ENCODE results near the gene SAA2. TPM values are rescaled to one million over a fixed set of nuclear protein-coding genes. Genes with fewer than 3 reads are reported as not detected.

SAA2 gene
- total RNA-seq = not detected in 3 replicates

- no peak within 1 kb of the TSS for H3K27ac Mint-ChIP-seq
- H3K4me3 Mint-ChIP-seq = no peak within 1 kb of the TSS
- H3K4me1 Mint-ChIP-seq = no peaks in the 10 kb centered on the region
- DNase-seq (ENCODE audit: low spot score in 2 of 2, unreplicated experiment in 2 of 2) = no peak
- peaks cover 5% of the 10 kb centered on the region for H3K9me3 Mint-ChIP-seq
- TF ChIP-seq, protein P1, sequence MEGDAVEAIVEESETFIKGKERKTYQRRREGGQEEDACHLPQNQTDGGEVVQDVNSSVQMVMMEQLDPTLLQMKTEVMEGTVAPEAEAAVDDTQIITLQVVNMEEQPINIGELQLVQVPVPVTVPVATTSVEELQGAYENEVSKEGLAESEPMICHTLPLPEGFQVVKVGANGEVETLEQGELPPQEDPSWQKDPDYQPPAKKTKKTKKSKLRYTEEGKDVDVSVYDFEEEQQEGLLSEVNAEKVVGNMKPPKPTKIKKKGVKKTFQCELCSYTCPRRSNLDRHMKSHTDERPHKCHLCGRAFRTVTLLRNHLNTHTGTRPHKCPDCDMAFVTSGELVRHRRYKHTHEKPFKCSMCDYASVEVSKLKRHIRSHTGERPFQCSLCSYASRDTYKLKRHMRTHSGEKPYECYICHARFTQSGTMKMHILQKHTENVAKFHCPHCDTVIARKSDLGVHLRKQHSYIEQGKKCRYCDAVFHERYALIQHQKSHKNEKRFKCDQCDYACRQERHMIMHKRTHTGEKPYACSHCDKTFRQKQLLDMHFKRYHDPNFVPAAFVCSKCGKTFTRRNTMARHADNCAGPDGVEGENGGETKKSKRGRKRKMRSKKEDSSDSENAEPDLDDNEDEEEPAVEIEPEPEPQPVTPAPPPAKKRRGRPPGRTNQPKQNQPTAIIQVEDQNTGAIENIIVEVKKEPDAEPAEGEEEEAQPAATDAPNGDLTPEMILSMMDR (IDR thresholded peaks at IDR 0.05; ENCODE audit: unreplicated experiment) = no peak
- no peaks in the 10 kb centered on the region for H3K36me3 Mint-ChIP-seq
- no peaks in the 10 kb centered on the region for H3K27me3 Mint-ChIP-seq (ENCODE audit: low read depth)
Observed at GRCh38 chr11:18248561-18248960, at the start of gene SAA2. Gene SAA2, minus strand, starts transcription at chr11:18248668. Its CDS starts 657 bp downstream, at chr11:18248011.

DNA sequence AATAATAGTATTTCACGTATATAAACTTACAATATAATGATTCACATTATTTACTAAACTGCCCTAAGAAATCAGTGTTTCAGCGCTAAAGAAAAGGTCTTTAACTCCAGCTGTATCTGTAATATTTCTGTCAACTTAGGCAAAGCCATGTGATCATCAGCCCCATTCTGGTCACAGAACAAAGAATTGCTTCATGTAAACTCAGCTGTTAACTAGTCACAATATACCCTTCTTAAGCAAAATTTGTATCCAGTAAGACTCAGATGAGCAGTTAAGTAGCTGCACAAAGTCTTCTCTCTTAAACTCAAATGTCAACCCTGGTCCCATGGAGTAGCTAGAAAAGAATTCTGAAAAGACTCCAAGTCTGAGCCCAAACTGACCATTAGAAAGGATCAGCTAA, 46.8 kb upstream of the SAA2 start:
- DNase-seq (ENCODE audit: low spot score in 2 of 2, unreplicated experiment in 2 of 2) = no peak
- H3K27me3 Mint-ChIP-seq (ENCODE audit: low read depth) = no peaks in the 10 kb centered on the region
- no peaks in the 10 kb centered on the region for H3K9me3 Mint-ChIP-seq
- TF ChIP-seq, protein P1 (IDR thresholded peaks at IDR 0.05; ENCODE audit: unreplicated experiment) = no peak
- no peaks in the 10 kb centered on the region for H3K4me1 Mint-ChIP-seq
- H3K27ac Mint-ChIP-seq = no peak overlapping the region
- H3K36me3 Mint-ChIP-seq = peaks cover 51% of the 10 kb centered on the region
- H3K4me3 Mint-ChIP-seq = no peak overlapping the region

DNA sequence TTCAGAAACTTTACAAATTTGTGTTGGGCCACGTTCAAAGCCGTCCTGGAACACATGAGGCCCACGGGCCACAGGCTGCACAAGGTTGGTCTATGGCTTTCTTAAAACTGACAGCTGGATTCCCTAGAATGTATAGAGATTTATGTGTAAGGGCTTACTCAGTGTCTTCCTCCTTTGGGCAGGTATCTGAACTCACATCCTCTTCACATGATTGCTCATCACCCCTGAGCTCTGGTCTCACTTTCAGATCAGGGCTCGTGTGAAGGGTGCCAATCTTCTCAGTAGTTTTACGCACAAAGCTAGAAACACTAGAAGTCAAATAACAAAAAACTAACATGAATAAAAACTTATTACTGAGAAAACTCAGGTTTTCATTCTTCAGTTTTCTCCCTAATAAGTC, 46.4 kb upstream of the SAA2 start:
- peaks cover 55% of the 10 kb centered on the region for H3K36me3 Mint-ChIP-seq

DNA sequence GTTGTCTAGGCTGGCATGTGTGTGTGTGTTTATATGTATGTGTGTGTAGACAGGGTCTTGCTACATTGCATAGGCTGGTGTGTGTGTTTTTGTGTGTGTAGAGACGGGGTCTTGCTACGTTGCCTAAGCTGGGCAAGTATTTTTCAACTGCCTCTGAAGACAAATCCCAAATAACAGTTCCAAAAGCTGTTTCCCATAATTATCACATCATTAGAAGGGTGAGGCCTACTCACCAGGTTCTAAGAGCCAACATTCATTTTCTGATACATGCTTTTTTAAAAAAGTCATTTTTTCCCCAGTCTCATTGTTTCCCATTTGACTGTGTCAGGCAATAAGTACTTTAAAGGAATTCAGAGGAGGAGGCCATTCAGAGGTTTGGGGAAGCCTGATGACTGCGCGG, 40.4 kb upstream of the SAA2 start:
- Mint-ChIP-seq H3K27ac (no peak overlapping the region), H3K27me3 (ENCODE audit: low read depth) (no peaks in the 10 kb centered on the region), H3K36me3 (peaks cover 47% of the 10 kb centered on the region), H3K9me3 (no peaks in the 10 kb centered on the region), H3K4me3 (no peak overlapping the region), H3K4me1 (no peaks in the 10 kb centered on the region)
- DNase-seq (ENCODE audit: low spot score in 2 of 2, unreplicated experiment in 2 of 2) = no peak
- TF ChIP-seq, protein P1 (IDR thresholded peaks at IDR 0.05; ENCODE audit: unreplicated experiment) = no peak

More for the DNA sequence above, 46.4 kb upstream of the SAA2 start:
- no peak overlapping the region for H3K27ac Mint-ChIP-seq
- DNase-seq (ENCODE audit: low spot score in 2 of 2, unreplicated experiment in 2 of 2) = no peak
- TF ChIP-seq, protein P1 (IDR thresholded peaks at IDR 0.05; ENCODE audit: unreplicated experiment) = no peak
- H3K27me3 Mint-ChIP-seq (ENCODE audit: low read depth) = no peaks in the 10 kb centered on the region
- H3K4me1 Mint-ChIP-seq = no peaks in the 10 kb centered on the region
- H3K9me3 Mint-ChIP-seq = no peaks in the 10 kb centered on the region
- H3K4me3 Mint-ChIP-seq = no peak overlapping the region

GRCh38 chr11:18285841-18286240, 37.4 kb upstream of the SAA2 start:
- Mint-ChIP-seq H3K27me3 (ENCODE audit: low read depth) (no peaks in the 10 kb centered on the region), H3K36me3 (peaks cover 45% of the 10 kb centered on the region), H3K4me1 (no peaks in the 10 kb centered on the region), H3K27ac (no peak overlapping the region), H3K9me3 (no peaks in the 10 kb centered on the region), H3K4me3 (no peak overlapping the region)
- DNase-seq (ENCODE audit: low spot score in 2 of 2, unreplicated experiment in 2 of 2) = no peak
- TF ChIP-seq, protein P1 (IDR thresholded peaks at IDR 0.05; ENCODE audit: unreplicated experiment) = no peak

GRCh38 chr11:18282626-18283025, 34.2 kb upstream of the SAA2 start:
- Mint-ChIP-seq H3K27me3 (ENCODE audit: low read depth) (no peaks in the 10 kb centered on the region), H3K36me3 (peaks cover 50% of the 10 kb centered on the region), H3K27ac (no peak overlapping the region), H3K4me3 (no peak overlapping the region), H3K4me1 (no peaks in the 10 kb centered on the region), H3K9me3 (no peaks in the 10 kb centered on the region)
- DNase-seq (ENCODE audit: low spot score in 2 of 2, unreplicated experiment in 2 of 2) = no peak
- TF ChIP-seq, protein P1 (IDR thresholded peaks at IDR 0.05; ENCODE audit: unreplicated experiment) = no peak

Measured in mesothelial cell of epicardium (in vitro differentiated cells).